ENCODE results near the gene TPTE2.
"Not testable (repeated sequence)": the region's sequence is repeated elsewhere in the genome, so short reads cannot be mapped to it uniquely, and the experiment has no call there.

The TPTE2 gene

DNA sequence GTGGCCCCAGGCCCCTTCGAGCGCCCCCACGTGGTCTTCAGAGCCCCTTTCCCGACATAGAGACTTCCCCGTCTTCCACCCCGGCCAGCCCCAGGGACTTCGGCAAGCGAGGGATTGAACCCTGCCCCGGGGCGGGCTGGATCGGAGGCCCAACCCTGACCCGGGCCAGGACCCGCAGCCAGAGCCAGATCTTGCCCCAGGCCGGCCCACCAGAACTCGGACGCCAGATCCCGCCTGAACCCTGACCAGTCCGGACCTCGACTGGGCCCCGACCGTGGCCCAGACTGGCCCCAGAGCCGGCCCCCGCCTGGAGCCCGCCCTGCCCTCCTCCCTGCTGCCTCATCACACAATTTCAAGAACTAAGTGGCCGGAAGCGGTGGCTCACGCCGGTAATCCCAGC lies 253 bp upstream of the TPTE2 start:
- no peak for DNase-seq

DNA sequence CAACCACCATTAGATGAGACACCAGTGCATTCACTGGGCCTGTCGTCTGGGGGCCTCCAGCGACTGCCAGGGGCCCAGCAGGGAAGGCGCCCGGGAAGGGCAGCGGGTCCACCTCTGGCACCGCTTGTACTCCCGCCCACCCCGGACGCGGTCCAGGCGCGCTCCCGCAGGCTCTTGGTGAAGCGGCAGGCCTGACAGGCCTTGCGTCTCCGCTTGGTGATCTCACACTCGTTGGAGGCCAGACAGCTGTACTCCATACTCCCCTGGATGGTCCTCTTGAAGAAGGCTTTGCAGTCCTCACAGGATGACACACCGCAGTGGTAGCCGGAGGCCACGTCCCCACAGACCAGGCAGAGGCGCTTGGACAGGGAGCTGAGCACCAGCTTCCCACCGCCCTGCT lies 660 bp downstream of the TPTE2 start:
- not testable (repeated sequence) for DNase-seq

DNA sequence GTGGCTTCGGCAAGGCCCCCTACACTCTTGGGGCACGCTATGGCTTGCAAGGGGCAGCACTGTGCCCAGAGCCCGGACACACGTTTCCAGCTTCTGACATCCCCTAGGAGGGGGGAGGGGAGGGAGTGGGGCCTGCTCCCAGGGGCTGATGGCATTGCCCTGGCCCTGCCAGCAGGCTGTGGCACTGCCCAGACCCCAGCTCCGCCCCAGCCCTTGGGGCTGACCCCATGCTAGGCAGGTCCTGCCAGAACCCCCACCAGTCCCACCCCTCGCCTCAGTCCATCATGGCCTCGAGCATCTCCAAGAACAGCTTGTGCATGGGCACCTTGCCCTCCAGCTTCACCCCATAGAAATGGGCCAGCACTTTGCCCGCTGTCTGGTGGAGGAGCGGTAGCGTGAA lies 1.6 kb downstream of the TPTE2 start:
- not testable (repeated sequence) for DNase-seq

DNA sequence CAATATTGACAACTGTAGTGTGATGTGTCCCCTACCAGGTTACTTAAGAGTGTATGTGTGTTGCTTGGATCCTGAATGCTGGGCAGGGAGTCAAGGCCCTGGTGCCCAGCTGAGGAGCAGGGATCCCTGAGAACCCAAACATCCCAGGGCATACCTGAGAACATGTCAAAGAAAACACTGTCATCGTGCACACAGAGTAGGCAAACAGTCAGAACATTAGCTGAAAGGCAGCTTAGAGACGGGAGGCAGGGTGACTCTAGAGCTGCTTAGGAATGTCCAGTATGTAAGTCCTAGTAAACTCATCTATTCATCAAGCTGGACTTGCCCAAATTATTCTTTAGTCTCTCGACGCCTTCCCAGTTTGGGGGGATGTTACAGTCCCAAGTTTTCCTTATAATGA lies 4.0 kb downstream of the TPTE2 start:
- not testable (repeated sequence) for DNase-seq

DNA sequence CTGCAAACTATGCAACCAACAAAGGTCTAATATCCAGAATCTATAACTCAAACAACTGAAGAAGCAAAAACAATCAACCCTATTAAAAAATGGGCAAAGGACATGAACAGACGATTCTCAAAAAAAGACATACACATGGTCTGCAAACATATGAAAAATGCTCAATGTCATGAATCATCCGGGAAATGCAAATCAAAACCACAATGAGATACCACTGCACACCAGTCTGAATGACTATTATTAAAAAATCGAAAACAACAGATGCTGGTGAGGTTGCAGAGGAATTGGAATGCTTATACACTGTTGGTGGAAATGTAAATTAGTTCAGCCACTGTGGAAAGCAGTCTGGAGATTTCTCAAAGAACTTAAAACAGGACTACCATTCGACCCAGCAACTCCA lies 12.1 kb downstream of the TPTE2 start:
- not testable (repeated sequence) for DNase-seq

DNA sequence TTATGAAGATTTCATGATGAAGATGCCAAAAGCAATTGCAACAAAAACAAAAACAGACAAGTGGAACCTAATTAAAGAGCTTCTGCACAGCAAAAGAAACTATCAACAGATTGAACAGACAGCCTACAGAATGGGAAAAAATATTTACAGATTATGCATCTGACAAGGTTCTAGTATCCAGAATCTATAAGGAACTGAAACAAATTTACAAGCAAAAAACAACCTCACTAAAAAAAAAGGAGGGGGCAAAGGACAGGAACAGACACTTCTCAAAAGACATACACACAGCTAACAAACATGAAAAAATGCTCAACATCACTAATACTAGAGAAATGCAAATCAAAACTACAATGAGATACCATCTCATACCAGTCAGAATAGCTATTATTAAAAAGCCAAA lies 35.7 kb downstream of the TPTE2 start:
- DNase-seq: not testable (repeated sequence)

DNA sequence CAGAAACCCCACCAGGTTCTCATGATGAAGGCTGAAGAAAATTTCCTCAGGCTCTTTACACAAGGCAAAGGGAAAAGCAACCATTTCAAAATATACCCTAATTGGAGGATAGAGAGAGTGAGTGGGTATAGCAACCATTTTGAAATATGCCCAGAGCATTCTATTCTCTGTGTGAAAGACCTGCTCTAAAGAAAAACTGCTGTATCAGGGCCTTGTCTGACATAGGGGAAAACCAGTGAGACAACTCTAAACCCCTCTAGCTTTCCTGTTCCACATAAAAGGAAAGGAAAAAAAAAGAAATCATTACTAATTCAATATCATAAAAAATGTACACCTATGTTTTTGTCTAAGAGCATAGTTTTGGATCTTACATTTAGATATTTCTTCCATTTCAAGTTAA lies 42.3 kb downstream of the TPTE2 start:
- no peak for DNase-seq

DNA sequence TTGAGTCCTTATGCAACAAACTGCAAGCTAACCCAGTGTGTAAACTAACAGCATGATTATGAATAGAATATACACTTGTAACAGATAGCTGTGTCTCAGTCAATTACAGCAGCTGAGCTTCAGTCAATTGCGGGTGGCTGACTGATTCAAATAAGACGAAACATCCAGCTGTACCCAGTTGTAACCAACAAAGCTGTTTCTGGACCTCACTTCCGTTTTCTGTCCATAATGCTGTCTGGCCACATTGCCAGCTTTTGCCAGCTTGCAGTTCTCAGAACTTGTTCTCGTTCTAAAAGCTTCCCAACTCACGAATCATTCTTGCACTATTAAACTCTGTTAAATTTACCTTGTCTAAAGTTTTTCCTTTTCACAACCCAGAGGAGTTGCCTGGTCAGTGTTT lies 53.7 kb downstream of the TPTE2 start:
- DNase-seq: not testable (repeated sequence)

DNA sequence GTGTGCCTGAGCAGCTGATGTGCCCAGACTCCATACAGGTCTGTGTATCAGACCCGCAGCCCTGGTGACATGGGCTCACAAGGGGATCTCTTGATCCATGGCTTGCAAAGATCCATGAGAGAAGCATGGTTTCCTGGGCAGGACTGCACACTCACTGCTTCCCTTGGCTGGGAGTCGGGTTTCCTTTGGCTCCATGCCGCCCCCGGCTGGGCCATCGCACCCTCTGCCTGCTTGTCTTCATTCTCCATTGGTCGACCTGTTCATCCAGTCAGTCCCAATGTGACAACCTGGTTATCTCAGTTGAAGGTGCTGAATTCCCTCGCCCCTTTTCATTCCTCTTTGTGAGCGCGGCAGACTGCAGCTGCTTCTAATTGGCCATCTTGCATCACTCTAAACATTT lies 101.2 kb downstream of the TPTE2 start:
- not testable (repeated sequence) for DNase-seq

DNA sequence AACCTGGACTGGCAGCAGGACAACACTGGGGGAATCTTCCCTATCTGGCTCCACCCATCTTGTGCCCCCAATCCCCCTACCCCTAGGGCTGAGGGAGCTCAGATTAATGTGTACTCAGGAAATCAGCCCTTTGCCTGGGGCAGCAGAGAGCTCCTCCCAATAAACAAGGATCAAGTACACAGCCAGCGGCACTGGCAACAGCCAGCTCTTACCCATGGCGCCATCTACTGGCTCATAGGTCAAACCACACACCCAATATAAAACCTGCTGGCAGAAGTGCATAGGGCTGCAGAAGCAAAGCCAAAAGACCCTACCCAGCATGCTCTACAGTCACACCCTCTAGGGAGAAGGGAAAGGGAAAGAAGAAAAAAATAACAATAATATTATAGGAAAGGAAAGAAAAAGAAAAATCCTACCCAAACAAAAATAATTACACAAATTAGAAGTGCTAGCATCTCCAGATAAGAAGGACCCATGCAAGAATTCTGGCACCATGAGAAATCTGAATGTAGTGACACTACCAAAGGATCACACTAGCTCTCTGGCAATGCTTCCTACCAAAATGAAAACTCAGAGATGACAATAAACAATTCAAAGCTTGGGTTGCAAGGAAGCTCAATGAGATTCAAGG lies 122.2 kb downstream of the TPTE2 start:
- peak; percentile 55 for DNase-seq

DNA sequence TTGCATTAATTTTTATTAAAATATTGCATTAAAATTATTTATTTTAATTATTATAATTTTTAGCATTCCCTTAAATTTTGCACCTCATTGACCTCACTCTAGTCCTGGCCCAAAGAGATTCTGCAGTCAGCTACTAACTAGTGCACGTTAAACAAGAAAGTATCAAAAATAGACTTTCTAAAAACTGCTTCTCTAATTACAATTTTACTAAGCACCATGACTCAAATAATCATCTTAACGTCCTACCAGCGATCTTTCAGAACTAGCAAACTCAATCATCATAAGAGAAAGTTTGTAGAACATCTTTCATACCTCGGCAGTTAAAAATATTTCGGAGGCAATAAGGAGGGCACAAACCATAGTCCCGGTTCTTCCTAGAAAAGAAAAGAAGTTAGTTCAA lies 123.6 kb downstream of the TPTE2 start:
- not testable (repeated sequence) for DNase-seq

DNA sequence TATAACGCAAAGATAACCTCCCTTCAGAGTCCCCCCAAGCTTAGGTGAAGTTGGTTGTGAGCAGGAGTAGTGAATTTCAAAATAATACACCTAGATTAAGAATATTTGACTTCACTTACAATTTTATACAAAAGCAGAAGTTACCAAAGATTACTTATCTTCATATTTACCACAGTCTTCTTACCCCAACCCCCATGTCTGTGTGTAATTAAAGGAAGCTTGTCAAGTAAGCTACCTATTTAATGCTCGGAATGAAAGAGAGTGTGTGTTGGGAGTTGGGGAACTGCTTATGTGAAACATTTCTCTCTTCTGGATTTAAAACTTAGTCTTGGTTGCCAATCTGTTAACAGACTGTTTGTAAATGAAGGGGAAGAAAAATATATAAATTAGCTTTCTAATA lies 139.1 kb downstream of the TPTE2 start:
- peak; percentile 25 for DNase-seq

DNA sequence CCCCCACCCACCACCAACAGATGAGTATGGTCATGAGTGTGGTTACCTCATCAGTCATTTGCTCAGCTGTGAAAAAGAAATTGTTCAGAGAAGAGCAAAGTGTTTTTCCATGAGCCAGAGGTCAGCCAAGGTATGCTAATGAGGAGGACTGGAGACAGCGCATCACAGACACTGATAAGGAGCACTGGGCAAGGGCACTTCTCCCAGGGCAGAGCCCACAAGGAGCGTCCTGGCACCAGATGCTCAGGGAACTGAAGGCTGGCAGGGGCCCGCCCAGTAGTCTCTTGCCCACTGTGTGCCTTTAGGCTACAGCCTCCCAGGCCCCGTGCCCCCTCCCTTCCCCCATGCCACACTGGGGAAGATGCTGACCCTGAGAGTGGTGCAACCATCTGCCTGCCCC lies 148.8 kb downstream of the TPTE2 start:
- not testable (repeated sequence) for DNase-seq

DNA sequence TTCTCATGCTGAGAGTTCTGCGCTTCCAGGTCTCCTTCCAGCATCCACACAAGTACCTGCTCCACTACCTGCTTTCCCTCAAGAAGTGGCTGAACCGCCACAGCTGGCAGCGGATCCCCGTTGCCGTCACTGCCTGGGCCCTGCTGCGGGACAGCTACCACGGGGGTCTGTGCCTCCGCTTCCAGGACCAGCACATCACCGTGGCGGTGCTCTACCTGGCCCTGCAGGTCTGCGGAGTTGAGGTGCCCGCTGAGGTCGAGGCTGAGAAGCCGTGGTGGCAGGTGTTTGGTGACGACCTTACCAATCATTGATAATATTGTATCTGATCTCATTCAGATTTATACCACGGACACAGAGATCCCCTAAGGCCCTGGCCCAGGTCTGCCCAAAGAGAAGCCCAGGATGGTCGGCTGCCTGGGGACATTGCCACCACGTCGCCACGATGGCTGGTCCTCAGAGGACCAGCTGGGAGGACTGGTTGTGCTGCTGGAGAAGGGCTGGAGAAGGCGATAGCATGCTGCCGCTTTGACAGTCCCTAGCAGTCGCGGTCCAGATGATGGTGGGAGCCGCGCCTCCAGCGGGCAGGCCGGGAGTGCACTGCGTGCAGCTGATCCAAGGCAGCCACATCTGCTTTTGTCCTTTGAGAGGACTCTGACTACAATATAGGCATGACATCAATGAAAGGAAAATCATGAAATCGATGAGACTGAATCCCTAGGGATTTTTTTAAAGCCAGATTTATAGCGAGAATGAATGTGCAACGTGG lies 178.4 kb downstream of the TPTE2 start:
- not testable (repeated sequence) for DNase-seq

DNA sequence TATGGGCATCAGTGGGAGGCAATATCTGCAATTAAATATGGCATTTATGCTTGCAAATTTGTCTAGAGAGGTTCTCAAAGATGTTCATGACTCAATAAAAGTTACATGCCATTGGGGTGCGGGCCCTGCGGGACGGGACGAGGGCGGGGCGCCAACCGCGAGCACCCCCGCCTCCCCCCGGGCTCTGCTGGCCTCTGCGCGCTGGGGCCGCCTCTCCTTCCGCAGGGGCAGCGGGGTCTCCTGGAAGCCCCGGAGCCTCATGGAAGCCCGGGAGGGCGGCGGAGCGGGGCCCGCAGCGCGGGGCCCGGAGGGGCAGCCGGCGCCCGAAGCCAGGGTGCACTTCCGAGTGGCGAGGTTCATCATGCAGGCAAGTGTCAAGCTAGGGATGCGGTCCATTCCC lies 179.2 kb downstream of the TPTE2 start:
- no peak for DNase-seq
